AG04450 (cell line): ENCODE data around the gene LAMB2. TPM values are rescaled to one million over a fixed set of nuclear protein-coding genes. Genes with fewer than 3 reads are reported as not detected.

ENCODE experiments used
- CTCF ChIA-PET: fragments of 300-600, 350-600 bp; formaldehyde crosslinking; extraction: SDS; loops from one replicate; lab custom pipeline; 2022; ENCODE audit warnings: antibody characterized with exemption, inconsistent platforms; lab: Charles Lee
- POLR2A ChIA-PET: fragments of 350-600 bp; formaldehyde crosslinking; extraction: SDS; loops from one replicate; lab custom pipeline; 2021; ENCODE audit warnings: antibody characterized with exemption, inconsistent platforms; lab: Yijun Ruan, JAX
- DNase-seq: peaks from one replicate; pipeline ENCODE4 v3.0.0-alpha.2; 2011; ENCODE audit warnings: low read depth, low spot score
- H3K27ac ChIP-seq: one replicate; pipeline ENCODE4 v1.5.1; 2012; ENCODE audit warnings: low read depth, low read length, control low read depth
- H3K27me3 ChIP-seq: one replicate; pipeline ENCODE4 v1.6.0; 2012; ENCODE audit warnings: low read length; ENCODE audit not compliant: control insufficient read depth, insufficient read depth
- H3K4me3 ChIP-seq: 2 replicates; pipeline ENCODE4 v1.5.1; 2011; ENCODE audit warnings: mild to moderate bottlenecking, low read depth, low read length, control low read depth
- H3K9me3 ChIP-seq: 2 replicates; pipeline ENCODE4 v1.5.1; 2012; ENCODE audit warnings: low read length; ENCODE audit not compliant: control insufficient read depth, insufficient read depth
- CTCF ChIP-seq: IDR thresholded peaks from 2 replicates; pipeline ENCODE4 v1.5.1; 2011; ENCODE audit warnings: low read depth, low read length, control low read depth, inconsistent platforms
- polyA plus RNA-seq: library from polyadenylated mRNA; depleted of rRNA; stranded (reverse); fragments of >200 nt; gene quantifications from 2 replicates; pipeline ENCODE4 v1.2.3, GENCODE V29; 2011; rRNA removed
- small RNA-seq: library from RNA; depleted of rRNA; stranded (forward); fragments of <200 nt; gene quantifications from one replicate; pipeline ENCODE3, GENCODE V24; 2012; ENCODE audit warnings: low read depth; ENCODE audit not compliant: insufficient read length

Gene LAMB2
- polyA plus RNA-seq, 1 experiment, result 470 TPM

- peak overlapping the region; percentile 11 for H3K27ac ChIP-seq
- no peak for TF ChIP-seq CTCF
- no peak overlapping the region for H3K4me3 ChIP-seq
- no peaks in the 10 kb centered on the region; the same call in 1 of the 2 replicates for H3K9me3 ChIP-seq
- H3K27me3 ChIP-seq, result no peaks in the 10 kb centered on the region
- POLR2A ChIA-PET, result no interaction called here
- CTCF ChIA-PET, result no interaction called here
- no peak for DNase-seq
Measured at GRCh38 chr3:49076646-49077045, 56.2 kb downstream of the LAMB2 start.

- POLR2A ChIA-PET, result no interaction called here
- no peak for DNase-seq
- Histone ChIP-seq H3K27me3 (no peaks in the 10 kb centered on the region), H3K27ac (peak overlapping the region; percentile 11), H3K9me3 (no peaks in the 10 kb centered on the region; the same call in 1 of the 2 replicates), H3K4me3 (no peak overlapping the region)
- CTCF ChIA-PET, result no interaction called here
- no peak for TF ChIP-seq CTCF
Measured at GRCh38 chr3:49076116-49076515, 56.7 kb downstream of the LAMB2 start.

Small RNA genes lying within 50 kb of the gene (small RNA-seq; reads per million reads assigned to genes)
- gene RN7SL182P, result not detected

Other genes starting within 250 kb of the LAMB2 start
- 26.6 and 30.0 TPM in 2 replicates for gene SLC25A20, start 234.2 kb downstream of the LAMB2 start, polyA plus RNA-seq
- gene ARIH2, start 214.2 kb downstream of the LAMB2 start, polyA plus RNA-seq, result 77.2 and 77.5 TPM in 2 replicates
- 18.2 and 22.5 TPM in 2 replicates for gene P4HTM, start 142.8 kb downstream of the LAMB2 start, polyA plus RNA-seq
- 101 and 117 TPM in 2 replicates for gene WDR6, start 125.7 kb downstream of the LAMB2 start, polyA plus RNA-seq
- gene DALRD3, start 114.5 kb downstream of the LAMB2 start, polyA plus RNA-seq, result 42.4 and 55.6 TPM in 2 replicates
- gene NDUFAF3, start 110.9 kb downstream of the LAMB2 start, polyA plus RNA-seq, result 47.0 and 69.2 TPM in 2 replicates
- 268 and 284 TPM in 2 replicates for gene IMPDH2, start 103.7 kb downstream of the LAMB2 start, polyA plus RNA-seq
- gene QRICH1, start 39.0 kb downstream of the LAMB2 start, polyA plus RNA-seq, result 68.6 and 69.7 TPM in 2 replicates
- 209 and 305 TPM in 2 replicates for gene QARS1, start 28.3 kb downstream of the LAMB2 start, polyA plus RNA-seq
- gene USP19, start 12.2 kb downstream of the LAMB2 start, polyA plus RNA-seq, result 33.3 and 37.7 TPM in 2 replicates
- gene CCDC71, start 33.3 kb upstream of the LAMB2 start, polyA plus RNA-seq, result 19.6 and 27.7 TPM in 2 replicates
- 20.7 and 21.2 TPM in 2 replicates for gene KLHDC8B, start 38.5 kb upstream of the LAMB2 start, polyA plus RNA-seq
- 2.3 TPM in 2 replicates for gene C3orf62, start 144.2 kb upstream of the LAMB2 start, polyA plus RNA-seq
- 78.4 and 80.4 TPM in 2 replicates for gene USP4, start 207.0 kb upstream of the LAMB2 start, polyA plus RNA-seq
- 434 and 693 TPM in 2 replicates for gene GPX1, start 225.3 kb upstream of the LAMB2 start, polyA plus RNA-seq